NCI-H187 treated with DMSO at 0.1 percent for 48 hours (cell line): ENCODE results near the gene TOMM20L.
A peak's percentile ranks its signal among the peaks of the same experiment; 100 is the strongest.

Experiments used
- DNase-seq: peaks from one replicate; lab custom pipeline; 2025; lab: John Stamatoyannopoulos, UW

The TOMM20L gene

DNA sequence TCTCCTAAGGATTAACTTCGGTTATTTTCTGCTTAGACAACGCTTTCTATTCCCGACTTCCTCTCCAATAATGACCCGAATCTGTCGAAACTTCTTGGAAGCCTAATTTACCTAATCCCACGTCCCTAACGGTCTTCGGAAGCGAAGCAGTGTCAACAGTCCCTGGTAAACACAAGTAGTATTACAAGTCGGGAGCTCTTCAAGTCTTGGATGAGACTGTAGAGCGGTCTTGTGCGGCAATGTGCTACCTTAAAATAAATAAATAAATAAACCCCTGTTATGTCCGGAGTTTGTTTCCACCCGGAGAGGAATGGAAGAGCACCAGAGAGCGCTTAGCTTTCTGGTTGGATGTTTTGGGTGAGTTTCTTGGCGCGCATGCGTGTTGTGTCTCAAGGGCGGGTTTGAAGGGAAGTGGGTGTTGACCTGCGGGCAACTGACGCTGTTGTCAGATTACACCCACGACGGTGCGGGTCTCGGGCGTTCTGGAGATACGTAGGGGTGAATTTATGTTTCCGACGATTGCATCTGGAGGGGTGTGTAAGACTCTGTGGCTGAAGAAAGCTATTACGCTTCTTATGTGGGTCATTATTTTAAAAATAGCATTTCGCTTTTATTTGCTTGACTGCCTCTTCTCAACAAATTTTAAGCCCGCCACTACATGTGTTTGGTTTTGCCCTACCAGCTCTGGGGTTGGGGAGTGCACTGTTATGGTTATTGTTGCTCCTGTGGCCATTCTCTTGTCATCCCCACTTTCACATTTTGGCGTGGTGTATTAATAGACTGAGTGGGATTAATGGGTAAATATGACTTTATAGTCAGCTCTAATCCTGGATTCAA is 31.8 kb downstream of the TOMM20L start, which contains the start of the genes KIAA0586 and TIMM9:
Gene KIAA0586, plus strand, starts transcription at position 439 of the 837 bp plus-strand sequence. CDS start 546 bp downstream, outside the sequence.
Gene TIMM9, minus strand, starts transcription at position 251 of the 837 bp plus-strand sequence. CDS start 15,586 bp downstream, outside the sequence.
- peak; percentile 93 for DNase-seq

GRCh38 chr14:58428118-58428683 is 32.5 kb downstream of the TOMM20L start:
- DNase-seq = no peak

- no peak for DNase-seq
Measured at GRCh38 chr14:58430156-58430555, 34.4 kb downstream of the TOMM20L start.

DNA sequence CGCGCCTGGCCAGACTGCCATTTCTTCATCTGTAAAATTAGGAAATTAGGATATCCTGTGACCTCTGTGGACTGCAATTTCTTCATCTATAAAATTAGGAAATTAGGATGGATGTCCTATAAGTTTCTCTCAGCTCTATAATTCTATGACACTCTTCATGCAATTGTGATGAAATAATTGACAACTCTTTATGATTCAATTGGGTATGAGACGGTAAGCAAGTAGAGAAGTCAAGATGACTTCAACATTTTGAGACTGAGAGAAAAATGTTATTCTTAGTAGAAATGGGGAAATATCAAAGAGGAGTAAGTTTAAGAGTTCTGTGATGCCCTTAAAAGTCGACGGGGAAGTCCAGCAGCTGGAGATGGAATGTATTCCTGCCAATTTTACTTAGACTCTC is 43.7 kb downstream of the TOMM20L start:
- no peak for DNase-seq

GRCh38 chr14:58444627-58445026 is 48.9 kb downstream of the TOMM20L start:
- no peak for DNase-seq

DNA sequence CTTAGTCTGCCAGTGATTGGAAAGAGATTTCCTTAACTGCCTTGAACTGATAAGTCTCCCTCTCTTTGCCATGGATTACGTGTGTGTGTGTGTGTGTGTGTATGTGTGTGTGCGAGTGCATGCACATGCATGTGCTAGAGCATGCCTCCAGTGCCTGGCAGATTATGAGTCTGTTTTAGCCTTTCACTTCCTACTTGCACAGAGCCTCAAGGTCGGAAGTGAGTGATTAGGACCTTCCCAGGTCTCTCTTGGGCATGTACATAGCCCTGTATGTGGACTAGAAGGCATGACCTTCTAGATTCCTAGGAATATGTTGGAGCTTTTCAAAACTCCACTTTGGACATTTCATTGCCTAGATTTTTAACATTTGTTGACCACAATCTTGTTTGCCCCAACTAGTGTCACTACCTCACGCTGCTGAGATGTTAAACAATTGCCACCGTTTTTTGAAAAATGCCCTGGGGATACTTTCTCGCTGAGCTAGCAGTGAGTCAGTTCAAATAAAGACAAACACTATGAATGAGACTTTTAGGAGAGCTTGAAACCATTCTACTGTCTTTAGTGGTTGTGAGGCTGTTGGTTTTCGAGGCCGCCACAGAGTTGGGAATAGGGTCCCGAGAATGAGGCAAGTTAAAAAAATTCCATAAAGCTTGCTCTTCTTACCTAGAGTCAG is 60.0 kb downstream of the TOMM20L start:
- DNase-seq = no peak
